Keratinocyte (primary cell): Measurements from ENCODE around the gene SYS1. TPM values are rescaled to one million over a fixed set of nuclear protein-coding genes. Genes with fewer than 3 reads are reported as not detected.

ENCODE experiments used
- DNase-seq: peaks from one replicate; pipeline ENCODE4 v3.0.0-alpha.2; 2011; ENCODE audit warnings: low read depth, missing footprints, low spot score
- FAIRE-seq: peaks from 2 replicates; lab custom pipeline; 2011; peaks lifted over from hg19 to GRCh38; lab: Jason Lieb, UNC
- H2AFZ ChIP-seq: 2 replicates; pipeline ENCODE4 v1.6.0; 2012; ENCODE audit warnings: low read length, control low read depth, inconsistent platforms; ENCODE audit not compliant: control insufficient read depth
- H3K27ac ChIP-seq: 2 replicates; pipeline ENCODE4 v1.5.1; 2011; ENCODE audit warnings: low read length; ENCODE audit not compliant: control insufficient read depth, insufficient read depth
- H3K27me3 ChIP-seq: 3 replicates; pipeline ENCODE4 v1.6.0; 2011; ENCODE audit warnings: low read length; ENCODE audit not compliant: control insufficient read depth, insufficient read depth; ENCODE audit errors: extremely low read depth
- H3K36me3 ChIP-seq, 2 experiments: 2 replicates in 1 of 2; 3 replicates in 1 of 2; pipeline ENCODE4 v1.5.1; 2011; ENCODE audit warnings: low read length in 2 of 2, mild to moderate bottlenecking in 1 of 2; ENCODE audit not compliant: control insufficient read depth in 2 of 2, insufficient read depth in 2 of 2; ENCODE audit errors: extremely low read depth in 1 of 2
- H3K4me1 ChIP-seq: 3 replicates; pipeline ENCODE4 v1.5.1; 2011; ENCODE audit warnings: low read length; ENCODE audit not compliant: control insufficient read depth, insufficient read depth; ENCODE audit errors: extremely low read depth
- H3K4me2 ChIP-seq: 3 replicates; pipeline ENCODE4 v1.6.0; 2011; ENCODE audit warnings: low read depth, low read length; ENCODE audit not compliant: control insufficient read depth, insufficient read depth; ENCODE audit errors: extremely low read depth
- H3K4me3 ChIP-seq, 3 experiments: fragments of 200-600 bp in 1 of 3; sonication (generic) in 1 of 3; 2 replicates in 2 of 3; 3 replicates in 1 of 3; pipeline ENCODE4 v1.5.1; 2011 to 2016; ENCODE audit warnings: low read length in 3 of 3, mild to moderate bottlenecking in 3 of 3, control low read depth in 2 of 3, inconsistent platforms in 1 of 3, low read depth in 1 of 3, mixed read lengths in 1 of 3, mixed run types in 1 of 3, moderate library complexity in 1 of 3; ENCODE audit not compliant: control insufficient read depth in 2 of 3, insufficient read depth in 2 of 3; ENCODE audit errors: extremely low read depth in 1 of 3
- H3K79me2 ChIP-seq: 2 replicates; pipeline ENCODE4 v1.6.0; 2012; ENCODE audit warnings: low read length; ENCODE audit not compliant: control insufficient read depth, insufficient read depth
- H3K9ac ChIP-seq: 3 replicates; pipeline ENCODE4 v1.6.0; 2011; ENCODE audit warnings: low read length; ENCODE audit not compliant: control insufficient read depth, insufficient read depth; ENCODE audit errors: extremely low read depth
- H3K9me1 ChIP-seq: 3 replicates; pipeline ENCODE4 v1.6.0; 2011; ENCODE audit warnings: low read length; ENCODE audit not compliant: control insufficient read depth, insufficient read depth; ENCODE audit errors: extremely low read depth
- H3K9me3 ChIP-seq: 2 replicates; pipeline ENCODE4 v1.5.1; 2012; ENCODE audit warnings: low read depth, low read length; ENCODE audit not compliant: control insufficient read depth
- H4K20me1 ChIP-seq: 3 replicates; pipeline ENCODE4 v1.6.0; 2011; ENCODE audit warnings: low read length; ENCODE audit not compliant: control insufficient read depth, insufficient read depth; ENCODE audit errors: extremely low read depth
- CTCF ChIP-seq, 3 experiments: IDR thresholded peaks in 1 of 3; conservative IDR thresholded peaks in 1 of 3; optimal IDR thresholded peaks in 1 of 3; 2 replicates in 2 of 3; 3 replicates in 1 of 3; pipeline versions ENCODE3 to v1.5.1; 2011; ENCODE audit warnings: low read length in 3 of 3, mild to moderate bottlenecking in 3 of 3, moderate library complexity in 2 of 3, control low read depth in 1 of 3, inconsistent platforms in 1 of 3; ENCODE audit not compliant: insufficient read depth in 2 of 3; ENCODE audit errors: extremely low read depth in 1 of 3
- EZH2 ChIP-seq: IDR thresholded peaks from one replicate; pipeline ENCODE4 v1.6.1; 2012; ENCODE audit warnings: inconsistent platforms, mild to moderate bottlenecking, low read length, moderate library complexity
- dilution Hi-C: fragments of 300-500 bp; cut with MboI; formaldehyde crosslinking; loops from one replicate; pipeline ENCODE4 v1.7.0; 2020; ENCODE audit warnings: low sequenced_read_pairs; ENCODE audit not compliant: extremely low pct_ligation_motif_present
- polyA plus RNA-seq, 5 experiments: library from polyadenylated mRNA; depleted of rRNA in 3 of 5; stranded (reverse) in 3 of 5; stranded (forward) in 1 of 5; unstranded in 1 of 5; fragments of >200 nt; gene quantifications; 1 replicate in 1 of 5; 2 replicates in 3 of 5; 3 replicates in 1 of 5; pipeline versions ENCODE4 v1.2.1 to v1.2.3, GENCODE V29; 2011 to 2012; ENCODE audit warnings: missing spikeins in 2 of 5, low read depth in 1 of 5, low replicate concordance in 1 of 5

SYS1 gene
- polyA plus RNA-seq, 1 donor (not counting 4 experiments of a cell fraction or from before 2014, with no cell fraction given), result 16.8 TPM

GRCh38 chr20:45318948-45319347, 44.0 kb upstream of the SYS1 start:
- Histone ChIP-seq H3K79me2 (no peaks in the 10 kb centered on the region), H3K9me1 (no peaks in the 10 kb centered on the region), H2AFZ (no peak overlapping the region), H3K4me1 (peaks cover 7% of the 10 kb centered on the region), H3K36me3 (no peaks in the 10 kb centered on the region), H3K4me3 (no peak overlapping the region), H3K9me3 (no peaks in the 10 kb centered on the region), H3K9ac (no peak overlapping the region), H3K4me2 (no peak overlapping the region), H4K20me1 (no peaks in the 10 kb centered on the region), H3K27me3 (peaks cover 15% of the 10 kb centered on the region), H3K27ac (no peak overlapping the region)
- FAIRE-seq (no peak), DNase-seq (no peak)
- dilution Hi-C loops, result no loop called here
- TF ChIP-seq CTCF (optimal IDR thresholded peaks at IDR 0.05 in 1 of 3, IDR thresholded peaks at IDR 0.05 in 1 of 3, conservative IDR thresholded peaks at IDR 0.05 in 1 of 3; ENCODE audit: extremely low read depth in 1 of 3, insufficient read depth in 2 of 3, low read length in 3 of 3) (no peak), EZH2 (no peak)

- peaks cover 13% of the 10 kb centered on the region for H3K27me3 ChIP-seq
- H4K20me1 ChIP-seq, result no peaks in the 10 kb centered on the region
- dilution Hi-C loops, result no loop called here
- H3K9me3 ChIP-seq, result no peaks in the 10 kb centered on the region
- H3K9ac ChIP-seq, result no peak overlapping the region
- H3K27ac ChIP-seq, result no peak overlapping the region
- H2AFZ ChIP-seq, result no peak overlapping the region
- no peaks in the 10 kb centered on the region for H3K9me1 ChIP-seq
- FAIRE-seq, result no peak
- H3K4me2 ChIP-seq, result no peak overlapping the region
- no peaks in the 10 kb centered on the region for H3K79me2 ChIP-seq
- no peak overlapping the region for H3K4me3 ChIP-seq
- peaks cover 0 to 7% of the 10 kb centered on the region in 2 experiments for H3K36me3 ChIP-seq
- no peak for DNase-seq
- H3K4me1 ChIP-seq, result peaks cover 7% of the 10 kb centered on the region
- TF ChIP-seq EZH2 (no peak), CTCF (optimal IDR thresholded peaks at IDR 0.05 in 1 of 3, IDR thresholded peaks at IDR 0.05 in 1 of 3, conservative IDR thresholded peaks at IDR 0.05 in 1 of 3; ENCODE audit: extremely low read depth in 1 of 3, insufficient read depth in 2 of 3, low read length in 3 of 3) (no peak)
Observed at GRCh38 chr20:45320948-45321595, 41.9 kb upstream of the SYS1 start.
